Measurements from ENCODE around the gene SYNGR4.

The SYNGR4 gene

DNA sequence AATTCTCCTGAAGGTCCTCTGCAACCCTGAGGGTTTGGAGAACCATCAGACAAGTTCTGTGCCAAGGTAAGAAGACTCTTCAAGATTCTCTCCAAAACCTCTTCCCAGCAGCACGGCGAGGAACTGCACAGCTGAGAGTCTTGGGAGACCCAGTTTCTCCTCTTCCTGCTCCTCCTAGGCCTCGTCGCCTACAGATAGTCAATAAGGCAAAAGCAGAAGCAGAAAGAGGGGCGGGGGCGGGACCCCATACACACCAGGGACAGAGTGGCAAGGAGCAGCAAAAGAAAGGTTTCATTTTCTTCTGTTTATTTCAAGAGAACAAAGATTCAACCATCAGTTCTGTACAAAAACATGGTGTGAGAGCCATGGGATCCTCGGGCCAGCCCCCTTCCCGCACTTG, 18.1 kb downstream of the SYNGR4 start:
- no peak overlapping the region for H3K4me3 ChIP-seq (ENCODE audit: low read depth in 1 of 2, low read length in 2 of 2)
- H2AFZ ChIP-seq (ENCODE audit: low read depth, low read length): no peak overlapping the region
- H4K20me1 ChIP-seq (ENCODE audit: insufficient read depth, low read length): no peaks in the 10 kb centered on the region
- H3K27me3 ChIP-seq (ENCODE audit: insufficient read depth, low read length, poor library complexity): no peaks in the 10 kb centered on the region
- H3K27ac ChIP-seq (ENCODE audit: low read length): no peak overlapping the region
- no peaks in the 10 kb centered on the region for H3K4me1 ChIP-seq (ENCODE audit: insufficient read depth, low read length)
- H3K9ac ChIP-seq (ENCODE audit: low read depth, low read length): no peak overlapping the region
- TF ChIP-seq, protein P1, sequence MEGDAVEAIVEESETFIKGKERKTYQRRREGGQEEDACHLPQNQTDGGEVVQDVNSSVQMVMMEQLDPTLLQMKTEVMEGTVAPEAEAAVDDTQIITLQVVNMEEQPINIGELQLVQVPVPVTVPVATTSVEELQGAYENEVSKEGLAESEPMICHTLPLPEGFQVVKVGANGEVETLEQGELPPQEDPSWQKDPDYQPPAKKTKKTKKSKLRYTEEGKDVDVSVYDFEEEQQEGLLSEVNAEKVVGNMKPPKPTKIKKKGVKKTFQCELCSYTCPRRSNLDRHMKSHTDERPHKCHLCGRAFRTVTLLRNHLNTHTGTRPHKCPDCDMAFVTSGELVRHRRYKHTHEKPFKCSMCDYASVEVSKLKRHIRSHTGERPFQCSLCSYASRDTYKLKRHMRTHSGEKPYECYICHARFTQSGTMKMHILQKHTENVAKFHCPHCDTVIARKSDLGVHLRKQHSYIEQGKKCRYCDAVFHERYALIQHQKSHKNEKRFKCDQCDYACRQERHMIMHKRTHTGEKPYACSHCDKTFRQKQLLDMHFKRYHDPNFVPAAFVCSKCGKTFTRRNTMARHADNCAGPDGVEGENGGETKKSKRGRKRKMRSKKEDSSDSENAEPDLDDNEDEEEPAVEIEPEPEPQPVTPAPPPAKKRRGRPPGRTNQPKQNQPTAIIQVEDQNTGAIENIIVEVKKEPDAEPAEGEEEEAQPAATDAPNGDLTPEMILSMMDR (IDR thresholded peaks at IDR 0.05; ENCODE audit: borderline replicate concordance, extremely low read depth, low read length, poor library complexity, severe bottlenecking): no peak
- no peak for TF ChIP-seq EZH2 (IDR thresholded peaks at IDR 0.05; ENCODE audit: borderline replicate concordance, low read depth, low read length, severe bottlenecking)
- 0 out of 2 replicates have a peak, but pooled peaks cover 2% of the 10 kb centered on the region for H3K79me2 ChIP-seq (ENCODE audit: insufficient read depth, low read length)
- no peaks in the 10 kb centered on the region for H3K9me3 ChIP-seq (ENCODE audit: insufficient read depth, low read length, severe bottlenecking)
- ATAC-seq (ENCODE audit: insufficient read depth, low read depth): no peak
- H3K36me3 ChIP-seq (ENCODE audit: insufficient read depth, low read length): peaks cover 51% of the 10 kb centered on the region
- H3K4me2 ChIP-seq (ENCODE audit: insufficient read depth, low read length): no peak overlapping the region
- no peak for DNase-seq

DNA sequence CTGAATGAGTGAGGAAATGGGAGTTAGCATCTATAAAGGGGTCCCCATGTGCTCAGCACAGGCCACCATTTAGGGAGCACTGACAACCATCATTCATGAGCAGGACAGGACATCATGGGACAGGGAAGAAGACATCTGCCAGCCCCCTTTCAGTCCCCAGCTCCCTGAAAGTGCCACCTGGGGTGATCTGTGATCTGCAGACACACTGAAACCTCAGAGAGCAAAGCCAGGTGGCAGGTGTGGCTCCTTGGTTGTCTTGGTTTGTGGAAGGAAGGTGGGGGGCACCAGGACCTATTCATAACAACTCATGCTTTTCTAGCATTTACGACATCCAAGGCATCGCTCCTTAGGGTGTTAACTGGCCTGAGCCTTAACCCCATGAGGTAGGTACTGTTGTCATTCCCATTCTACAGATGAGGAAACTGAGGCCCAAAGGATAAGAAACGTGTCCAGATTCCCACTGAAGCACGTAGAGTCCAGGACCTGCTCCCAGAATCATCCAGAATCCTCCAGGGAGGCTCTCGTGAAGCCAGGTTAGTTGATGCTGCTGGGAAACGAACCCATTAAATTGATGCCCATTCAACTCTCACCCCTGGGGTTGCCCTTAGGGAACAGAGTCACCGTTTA, 21.4 kb downstream of the SYNGR4 start:
- ATAC-seq (ENCODE audit: insufficient read depth, low read depth) (no peak), DNase-seq (no peak)
- TF ChIP-seq EZH2 (IDR thresholded peaks at IDR 0.05; ENCODE audit: borderline replicate concordance, low read depth, low read length, severe bottlenecking): no peak
- TF ChIP-seq, protein P1 (IDR thresholded peaks at IDR 0.05; ENCODE audit: borderline replicate concordance, extremely low read depth, low read length, poor library complexity, severe bottlenecking): no peak
- no peaks in the 10 kb centered on the region for H3K9me3 ChIP-seq (ENCODE audit: insufficient read depth, low read length, severe bottlenecking)
- H3K79me2 ChIP-seq (ENCODE audit: insufficient read depth, low read length): peaks cover 18% of the 10 kb centered on the region
- peaks cover 72% of the 10 kb centered on the region for H3K36me3 ChIP-seq (ENCODE audit: insufficient read depth, low read length)
- peaks cover 11% of the 10 kb centered on the region for H3K4me1 ChIP-seq (ENCODE audit: insufficient read depth, low read length)
- no peak overlapping the region for H3K4me3 ChIP-seq (ENCODE audit: low read depth in 1 of 2, low read length in 2 of 2)
- no peak overlapping the region for H3K9ac ChIP-seq (ENCODE audit: low read depth, low read length)
- no peak overlapping the region for H3K27ac ChIP-seq (ENCODE audit: low read length)
- 0 out of 2 replicates have a peak, but pooled peaks cover 4% of the 10 kb centered on the region for H4K20me1 ChIP-seq (ENCODE audit: insufficient read depth, low read length)
- H3K27me3 ChIP-seq (ENCODE audit: insufficient read depth, low read length, poor library complexity): no peaks in the 10 kb centered on the region
- no peak overlapping the region for H2AFZ ChIP-seq (ENCODE audit: low read depth, low read length)
- H3K4me2 ChIP-seq (ENCODE audit: insufficient read depth, low read length): no peak overlapping the region

DNA sequence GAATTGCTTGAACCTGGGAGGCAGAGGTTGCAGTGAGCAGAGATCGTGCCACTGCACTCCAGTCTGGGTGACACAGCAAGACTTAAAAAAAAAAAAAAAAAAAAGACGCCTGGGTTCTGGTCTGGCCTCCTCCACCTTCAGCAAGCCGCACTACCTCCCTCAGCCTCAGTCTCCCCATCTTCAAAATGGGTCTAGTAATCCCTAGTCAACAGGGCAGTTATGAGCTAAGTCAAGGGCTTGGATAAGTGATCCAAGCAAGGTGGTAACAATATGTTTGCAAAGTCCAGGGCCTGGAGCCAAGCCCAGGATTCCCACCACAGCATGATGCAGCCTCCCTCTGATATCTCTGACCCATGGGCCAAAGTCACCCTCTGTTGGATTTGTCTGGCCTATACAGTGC, 22.8 kb downstream of the SYNGR4 start:
- Histone ChIP-seq H4K20me1 (ENCODE audit: insufficient read depth, low read length) (0 out of 2 replicates have a peak, but pooled peaks cover 4% of the 10 kb centered on the region), H3K79me2 (ENCODE audit: insufficient read depth, low read length) (peaks cover 27% of the 10 kb centered on the region), H2AFZ (ENCODE audit: low read depth, low read length) (no peak overlapping the region), H3K4me3 (ENCODE audit: low read depth in 1 of 2, low read length in 2 of 2) (no peak overlapping the region), H3K4me2 (ENCODE audit: insufficient read depth, low read length) (no peak overlapping the region), H3K9me3 (ENCODE audit: insufficient read depth, low read length, severe bottlenecking) (no peaks in the 10 kb centered on the region), H3K4me1 (ENCODE audit: insufficient read depth, low read length) (peaks cover 16% of the 10 kb centered on the region), H3K27ac (ENCODE audit: low read length) (no peak overlapping the region), H3K9ac (ENCODE audit: low read depth, low read length) (no peak overlapping the region), H3K27me3 (ENCODE audit: insufficient read depth, low read length, poor library complexity) (no peaks in the 10 kb centered on the region), H3K36me3 (ENCODE audit: insufficient read depth, low read length) (peaks cover 63% of the 10 kb centered on the region)
- ATAC-seq (ENCODE audit: insufficient read depth, low read depth) (no peak), DNase-seq (no peak)
- TF ChIP-seq, protein P1 (IDR thresholded peaks at IDR 0.05; ENCODE audit: borderline replicate concordance, extremely low read depth, low read length, poor library complexity, severe bottlenecking): no peak
- TF ChIP-seq EZH2 (IDR thresholded peaks at IDR 0.05; ENCODE audit: borderline replicate concordance, low read depth, low read length, severe bottlenecking): no peak

All from DND-41 (cell line).